ENCODE measurements around the gene CENPQ. TPM values are rescaled to one million over a fixed set of nuclear protein-coding genes. Genes with fewer than 3 reads are reported as not detected.
A peak's percentile ranks its signal among the peaks of the same experiment; 100 is the strongest.

Gene CENPQ
- total RNA-seq, 1 donor from 2014 or later = 4.5 TPM

GRCh38 chr6:49499623-49500022, 36.5 kb downstream of the CENPQ start, which contains the start of gene GLYATL3:
Gene GLYATL3, plus strand, starts transcription at chr6:49499923. Its CDS starts 12,068 bp downstream, at chr6:49511991.
- DNase-seq (ENCODE audit: low spot score in 2 of 2) (no peak), FAIRE-seq (no peak)

GRCh38 chr6:49504666-49505065, 41.5 kb downstream of the CENPQ start:
- DNase-seq (ENCODE audit: low spot score in 2 of 2) (no peak), FAIRE-seq (no peak)

GRCh38 chr6:49506569-49507111, 43.5 kb downstream of the CENPQ start:
- DNase-seq (ENCODE audit: low spot score in 2 of 2) = no peak
- no peak for FAIRE-seq

- no peak for DNase-seq (ENCODE audit: low spot score in 2 of 2)
- FAIRE-seq = no peak
Measured at GRCh38 chr6:49509342-49509741, 46.2 kb downstream of the CENPQ start.

- no peak for FAIRE-seq
Measured at GRCh38 chr6:49513153-49513989, 50.2 kb downstream of the CENPQ start.

GRCh38 chr6:49514571-49515484, 51.7 kb downstream of the CENPQ start:
- FAIRE-seq = no peak
- DNase-seq (ENCODE audit: low spot score in 2 of 2) = no peak

More at GRCh38 chr6:49513153-49513989, 50.2 kb downstream of the CENPQ start:
- no peak for DNase-seq (ENCODE audit: low spot score in 2 of 2)

GRCh38 chr6:49515485-49516146, 52.4 kb downstream of the CENPQ start:
- DNase-seq (ENCODE audit: low spot score in 2 of 2) = no peak
- no peak for FAIRE-seq

GRCh38 chr6:49516147-49516505, 53.0 kb downstream of the CENPQ start:
- DNase-seq (ENCODE audit: low spot score in 2 of 2) (no peak), FAIRE-seq (no peak)

GRCh38 chr6:49517919-49518318, 54.7 kb downstream of the CENPQ start:
- FAIRE-seq = no peak
- DNase-seq (ENCODE audit: low spot score in 2 of 2) = no peak

- FAIRE-seq = no peak
- no peak for DNase-seq (ENCODE audit: low spot score in 2 of 2)
Measured at GRCh38 chr6:49519660-49520059, 56.5 kb downstream of the CENPQ start.

GRCh38 chr6:49522710-49523593, 59.8 kb downstream of the CENPQ start:
- FAIRE-seq (no peak), DNase-seq (ENCODE audit: low spot score in 2 of 2) (no peak)

GRCh38 chr6:49523901-49524300, 60.7 kb downstream of the CENPQ start:
- no peak for FAIRE-seq

GRCh38 chr6:49524541-49524940, 61.4 kb downstream of the CENPQ start:
- FAIRE-seq (no peak), DNase-seq (ENCODE audit: low spot score in 2 of 2) (no peak)

More at GRCh38 chr6:49523901-49524300, 60.7 kb downstream of the CENPQ start:
- no peak for DNase-seq (ENCODE audit: low spot score in 2 of 2)

- DNase-seq (ENCODE audit: low spot score in 2 of 2) (no peak), FAIRE-seq (no peak)
Measured at GRCh38 chr6:49526598-49526997, 63.4 kb downstream of the CENPQ start.

GRCh38 chr6:49527320-49527719, 64.2 kb downstream of the CENPQ start:
- DNase-seq (ENCODE audit: low spot score in 2 of 2) (no peak), FAIRE-seq (no peak)

- no peak for FAIRE-seq
- DNase-seq (ENCODE audit: low spot score in 2 of 2) = no peak
Measured at GRCh38 chr6:49528571-49528970, 65.4 kb downstream of the CENPQ start.

- no peak for DNase-seq (ENCODE audit: low spot score in 2 of 2)
- FAIRE-seq = no peak
Measured at GRCh38 chr6:49530141-49530776, 67.1 kb downstream of the CENPQ start.

GRCh38 chr6:49531774-49532569, 68.8 kb downstream of the CENPQ start:
- FAIRE-seq = peak; percentile 96
- DNase-seq (ENCODE audit: low spot score in 2 of 2) = peak in 1 of 2 donors; percentile 20

Data from frontal cortex (tissue), 4 donors.